Mesendoderm (in vitro differentiated cells): ENCODE data around the gene AKAP6.

ENCODE experiments used
- DNase-seq: peaks from one replicate; pipeline ENCODE4 v3.0.0; 2013
- H2AK5ac ChIP-seq: 2 replicates; pipeline ENCODE4 v1.6.1; 2013; ENCODE audit warnings: low read length, inconsistent platforms
- H2BK120ac ChIP-seq: 2 replicates; pipeline ENCODE4 v1.6.1; 2013; ENCODE audit warnings: low read depth, mild to moderate bottlenecking, low read length, moderate library complexity, mixed read lengths
- H2BK15ac ChIP-seq: replicated peaks from 2 replicates; pipeline ENCODE4 v1.6.1; 2013; ENCODE audit warnings: low read depth, mild to moderate bottlenecking, moderate library complexity
- H2BK5ac ChIP-seq: 2 replicates; pipeline ENCODE4 v1.6.1; 2013; ENCODE audit warnings: low read length, inconsistent platforms
- H3K18ac ChIP-seq: 2 replicates; pipeline ENCODE4 v1.6.1; 2013; ENCODE audit warnings: mild to moderate bottlenecking, low read length, mixed read lengths
- H3K23ac ChIP-seq: one replicate; pipeline ENCODE4 v1.6.1; 2013; ENCODE audit warnings: low read length
- H3K27ac ChIP-seq: 2 replicates; pipeline ENCODE4 v1.5.1; 2013; ENCODE audit warnings: low read depth, mild to moderate bottlenecking, inconsistent platforms, low read length, moderate library complexity
- H3K27me3 ChIP-seq: 2 replicates; pipeline ENCODE4 v1.6.1; 2013; ENCODE audit warnings: low read length, control low read depth, mild to moderate bottlenecking, inconsistent platforms; ENCODE audit not compliant: insufficient read depth, poor library complexity
- H3K36me3 ChIP-seq: 2 replicates; pipeline ENCODE4 v1.6.1; 2013; ENCODE audit warnings: low read length, inconsistent platforms; ENCODE audit not compliant: control insufficient read depth, insufficient read depth
- H3K4ac ChIP-seq: one replicate; pipeline ENCODE4 v1.6.1; 2013; ENCODE audit warnings: low read depth, mild to moderate bottlenecking, low read length, moderate library complexity
- H3K4me1 ChIP-seq: 2 replicates; pipeline ENCODE4 v1.6.1; 2013; ENCODE audit warnings: low read depth, low read length, inconsistent platforms; ENCODE audit not compliant: control insufficient read depth
- H3K4me2 ChIP-seq: 2 replicates; pipeline ENCODE4 v1.6.1; 2013; ENCODE audit warnings: low read length
- H3K4me3 ChIP-seq: 2 replicates; pipeline ENCODE4 v1.5.1; 2013; ENCODE audit warnings: mild to moderate bottlenecking, low read length
- H3K56ac ChIP-seq: one replicate; pipeline ENCODE4 v1.6.1; 2013; ENCODE audit warnings: low read length
- H3K79me1 ChIP-seq: 2 replicates; pipeline ENCODE4 v1.6.1; 2013; ENCODE audit warnings: low read length, inconsistent platforms
- H3K79me2 ChIP-seq: 2 replicates; pipeline ENCODE4 v1.6.1; 2013; ENCODE audit warnings: mild to moderate bottlenecking, low read length; ENCODE audit not compliant: control insufficient read depth, insufficient read depth
- H3K9ac ChIP-seq: 2 replicates; pipeline ENCODE4 v1.6.1; 2013; ENCODE audit warnings: low read length, inconsistent platforms
- H4K5ac ChIP-seq: one replicate; pipeline ENCODE4 v1.6.1; 2013; ENCODE audit warnings: low read length
- H4K8ac ChIP-seq: one replicate; pipeline ENCODE4 v1.6.1; 2013; ENCODE audit warnings: low read depth, mild to moderate bottlenecking, control low read depth, low read length, moderate library complexity
- WGBS: extraction: QIAGEN DNeasy Blood & Tissue Kit; methylation state at CpG from one replicate; pipeline ENCODE4 v1.1.7; 2013; ENCODE audit warnings: low lambda C conversion rate, missing lambda C conversion rate; ENCODE audit not compliant: insufficient coverage; ENCODE audit errors: extremely low coverage; 5-methylcytosine and 5-hydroxymethylcytosine counted together

AKAP6 gene

GRCh38 chr14:32345311-32345791 is 16.3 kb downstream of the AKAP6 start:
- H3K4ac ChIP-seq = no peak overlapping the region
- H2BK15ac ChIP-seq = no peak overlapping the region
- no peak overlapping the region for H3K4me3 ChIP-seq
- no peaks in the 10 kb centered on the region for H3K27me3 ChIP-seq
- no peak overlapping the region for H3K4me2 ChIP-seq
- H3K23ac ChIP-seq = no peak overlapping the region
- no peak overlapping the region for H4K8ac ChIP-seq
- H4K5ac ChIP-seq = no peak overlapping the region
- no peak overlapping the region for H3K56ac ChIP-seq
- peak overlapping the region; percentile 79 for H2BK120ac ChIP-seq
- no peak overlapping the region for H3K18ac ChIP-seq
- no peak overlapping the region for H3K9ac ChIP-seq
- no peak overlapping the region for H2BK5ac ChIP-seq
- H3K4me1 ChIP-seq = no peaks in the 10 kb centered on the region
- H3K36me3 ChIP-seq = no peaks in the 10 kb centered on the region
- H3K79me1 ChIP-seq = no peaks in the 10 kb centered on the region
- DNase-seq = peak; percentile 16
- H2AK5ac ChIP-seq = no peak overlapping the region
- H3K27ac ChIP-seq = no peak overlapping the region
- WGBS = no CpG with 5 or more reads among the region's 1 CpG
- H3K79me2 ChIP-seq = no peaks in the 10 kb centered on the region

GRCh38 chr14:32349322-32349721 is 20.2 kb downstream of the AKAP6 start:
- Histone ChIP-seq H3K27ac (no peak overlapping the region), H3K18ac (no peak overlapping the region), H3K9ac (no peak overlapping the region), H4K8ac (no peak overlapping the region), H3K4me2 (no peak overlapping the region), H4K5ac (no peak overlapping the region), H3K23ac (no peak overlapping the region), H2AK5ac (no peak overlapping the region), H3K79me1 (no peaks in the 10 kb centered on the region), H3K4me1 (no peaks in the 10 kb centered on the region), H3K36me3 (no peaks in the 10 kb centered on the region), H3K4me3 (no peak overlapping the region), H3K27me3 (no peaks in the 10 kb centered on the region), H3K79me2 (no peaks in the 10 kb centered on the region), H2BK15ac (no peak overlapping the region), H2BK120ac (no peak overlapping the region), H3K4ac (peak overlapping the region; percentile 31), H3K56ac (no peak overlapping the region), H2BK5ac (no peak overlapping the region)
- DNase-seq = no peak
- no CpG with 5 or more reads among the region's 4 CpGs for WGBS

GRCh38 chr14:32350020-32350419 is 20.9 kb downstream of the AKAP6 start:
- Histone ChIP-seq H2BK5ac (no peak overlapping the region), H3K27me3 (no peaks in the 10 kb centered on the region), H3K56ac (no peak overlapping the region), H3K18ac (no peak overlapping the region), H3K4me1 (no peaks in the 10 kb centered on the region), H3K79me2 (no peaks in the 10 kb centered on the region), H3K9ac (no peak overlapping the region), H3K36me3 (no peaks in the 10 kb centered on the region), H4K5ac (no peak overlapping the region), H3K4me3 (no peak overlapping the region), H2AK5ac (no peak overlapping the region), H4K8ac (no peak overlapping the region), H3K23ac (no peak overlapping the region), H3K4ac (no peak overlapping the region), H2BK15ac (no peak overlapping the region), H3K79me1 (no peaks in the 10 kb centered on the region), H3K4me2 (no peak overlapping the region), H2BK120ac (no peak overlapping the region), H3K27ac (no peak overlapping the region)
- no CpG with 5 or more reads among the region's 1 CpG for WGBS
- no peak for DNase-seq

GRCh38 chr14:32352631-32353030 is 23.5 kb downstream of the AKAP6 start:
- no peaks in the 10 kb centered on the region for H3K27me3 ChIP-seq
- H2BK5ac ChIP-seq = no peak overlapping the region
- H3K9ac ChIP-seq = no peak overlapping the region
- H3K4me3 ChIP-seq = no peak overlapping the region
- H4K5ac ChIP-seq = no peak overlapping the region
- no peak overlapping the region for H3K18ac ChIP-seq
- no peaks in the 10 kb centered on the region for H3K36me3 ChIP-seq
- H3K23ac ChIP-seq = no peak overlapping the region
- H3K4me1 ChIP-seq = no peaks in the 10 kb centered on the region
- H3K79me1 ChIP-seq = no peaks in the 10 kb centered on the region
- DNase-seq = no peak
- no peak overlapping the region for H3K4ac ChIP-seq
- H3K4me2 ChIP-seq = no peak overlapping the region
- no peak overlapping the region for H3K56ac ChIP-seq
- no peak overlapping the region for H2BK15ac ChIP-seq
- no peak overlapping the region for H2BK120ac ChIP-seq
- WGBS = no CpG with 5 or more reads among the region's 4 CpGs
- no peak overlapping the region for H3K27ac ChIP-seq
- H4K8ac ChIP-seq = no peak overlapping the region
- H3K79me2 ChIP-seq = no peaks in the 10 kb centered on the region
- H2AK5ac ChIP-seq = no peak overlapping the region

- H3K4me2 ChIP-seq = no peak overlapping the region
- WGBS = no CpG with 5 or more reads among the region's 3 CpGs
Observed at GRCh38 chr14:32354716-32355115, 25.6 kb downstream of the AKAP6 start.

GRCh38 chr14:32358781-32359180 is 29.7 kb downstream of the AKAP6 start:
- H2AK5ac ChIP-seq = no peak overlapping the region
- H3K56ac ChIP-seq = no peak overlapping the region
- H3K23ac ChIP-seq = no peak overlapping the region
- no peak overlapping the region for H3K27ac ChIP-seq
- H2BK120ac ChIP-seq = no peak overlapping the region
- H3K4me2 ChIP-seq = no peak overlapping the region
- no peaks in the 10 kb centered on the region for H3K4me1 ChIP-seq
- no peak overlapping the region for H3K18ac ChIP-seq
- H3K79me2 ChIP-seq = no peaks in the 10 kb centered on the region
- H3K4ac ChIP-seq = no peak overlapping the region
- H3K4me3 ChIP-seq = no peak overlapping the region
- no peaks in the 10 kb centered on the region for H3K36me3 ChIP-seq
- H3K27me3 ChIP-seq = no peaks in the 10 kb centered on the region
- no peak overlapping the region for H2BK15ac ChIP-seq
- H4K5ac ChIP-seq = no peak overlapping the region
- no peak for DNase-seq
- no peak overlapping the region for H4K8ac ChIP-seq
- WGBS = no CpG with 5 or more reads among the region's 3 CpGs
- H3K79me1 ChIP-seq = no peaks in the 10 kb centered on the region
- H2BK5ac ChIP-seq = no peak overlapping the region
- no peak overlapping the region for H3K9ac ChIP-seq

More at GRCh38 chr14:32354716-32355115, 25.6 kb downstream of the AKAP6 start:
- H3K4me1 ChIP-seq = no peaks in the 10 kb centered on the region
- DNase-seq = no peak
- no peak overlapping the region for H3K27ac ChIP-seq
- no peak overlapping the region for H2BK15ac ChIP-seq
- no peaks in the 10 kb centered on the region for H3K36me3 ChIP-seq
- H3K23ac ChIP-seq = no peak overlapping the region
- no peaks in the 10 kb centered on the region for H3K79me2 ChIP-seq
- no peaks in the 10 kb centered on the region for H3K27me3 ChIP-seq
- H4K5ac ChIP-seq = no peak overlapping the region
- no peak overlapping the region for H3K18ac ChIP-seq
- H2BK120ac ChIP-seq = no peak overlapping the region
- no peak overlapping the region for H2BK5ac ChIP-seq
- no peak overlapping the region for H3K4me3 ChIP-seq
- no peak overlapping the region for H3K4ac ChIP-seq
- H3K79me1 ChIP-seq = no peaks in the 10 kb centered on the region
- no peak overlapping the region for H3K9ac ChIP-seq
- H2AK5ac ChIP-seq = no peak overlapping the region
- H3K56ac ChIP-seq = no peak overlapping the region
- no peak overlapping the region for H4K8ac ChIP-seq
